Left colon (tissue), 2 donors: Measurements from ENCODE around the gene HES3. TPM values are rescaled to one million over a fixed set of nuclear protein-coding genes. Genes with fewer than 3 reads are reported as not detected.

Experiments used
- ATAC-seq: fragments of 200-7000 bp; cut with Tn5 transposase; one replicate; pipeline ENCODE4 v1.9.1; 2020; ENCODE audit warnings: mild to moderate bottlenecking, moderate library complexity
- DNase-seq, 2 donors: peaks; one replicate each; pipeline ENCODE4 v3.0.0-alpha.2; 2020
- intact Hi-C, 2 donors: fragments of 100-400 bp; cut with DNase I in 1 of 2; cut with micrococcal nuclease in 1 of 2; formaldehyde crosslinking; loops; one replicate each; pipeline versions ENCODE4 v1.11.2 to v1.14.0; 2022; cut with DNase I, micrococcal nuclease
- long read RNA-seq: library from polyadenylated mRNA; unstranded; transcript quantifications from one replicate; pipeline ENCODE4 v2.0.0, GENCODE V29; 2021
- total RNA-seq, 2 donors: library from RNA; stranded (reverse); fragmentation: NEBNext Ultra II Directional; extraction: Animal tissue kit (Norgen Biotek cat#: 25700); gene quantifications; one replicate each; pipeline ENCODE4 v1.2.1, GENCODE V29; 2021
- donor health status: DM: no; HTN: no; CAD: no.
- donor health status: DM: yes; HTN: yes; CAD: no.

Gene HES3, protein sequence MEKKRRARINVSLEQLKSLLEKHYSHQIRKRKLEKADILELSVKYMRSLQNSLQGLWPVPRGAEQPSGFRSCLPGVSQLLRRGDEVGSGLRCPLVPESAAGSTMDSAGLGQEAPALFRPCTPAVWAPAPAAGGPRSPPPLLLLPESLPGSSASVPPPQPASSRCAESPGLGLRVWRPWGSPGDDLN
- not detected for total RNA-seq
- long read RNA-seq: 0 reads

DNA sequence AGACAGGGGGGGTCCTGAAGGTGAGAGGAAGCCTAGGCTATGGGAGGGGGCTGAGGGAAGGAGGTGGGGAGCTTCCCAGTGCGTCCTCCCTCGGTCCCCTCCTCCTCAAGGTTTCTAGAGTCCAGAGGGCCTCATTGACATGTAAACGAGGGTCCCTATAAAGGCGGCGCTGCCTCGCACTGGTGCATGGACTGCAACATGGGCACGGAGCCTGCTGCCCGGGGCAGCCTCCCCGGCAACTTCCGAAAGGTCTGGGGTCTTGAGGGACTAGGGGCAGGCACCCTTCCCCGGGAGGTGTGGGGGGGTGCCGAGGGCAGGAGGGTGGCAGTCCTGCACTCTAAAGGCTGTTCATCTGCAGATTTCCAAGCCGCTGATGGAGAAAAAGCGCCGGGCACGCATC lies at the start of gene HES3:
Gene HES3 (plus strand): TSS at position 187 of the 400 bp plus-strand sequence. CDS start 187 bp downstream, at position 374.
- ATAC-seq (no peak), DNase-seq (no peak)
- intact Hi-C loops: loop anchor here in 1 of 2 donors (10.0 kb wide), 1 partner anchor 161 kb away; no protein-coding TSS in a partner anchor

- intact Hi-C loops: no loop called here
- ATAC-seq: no peak
- DNase-seq: no peak
Measured at GRCh38 chr1:6197746-6198427, 46.1 kb upstream of the HES3 start.

GRCh38 chr1:6198646-6199297 lies 45.2 kb upstream of the HES3 start:
- no peak for DNase-seq
- peak; percentile 40 for ATAC-seq
- intact Hi-C loops: no loop called here

GRCh38 chr1:6199298-6200187 lies 44.4 kb upstream of the HES3 start, which contains the start of gene RPL22:
Gene RPL22 (minus strand): TSS chr1:6199595. CDS start chr1:6199573, 22 bp downstream.
- peak; percentile 99 for DNase-seq
- peak; percentile 98 for ATAC-seq
- intact Hi-C loops: no loop called here

DNA sequence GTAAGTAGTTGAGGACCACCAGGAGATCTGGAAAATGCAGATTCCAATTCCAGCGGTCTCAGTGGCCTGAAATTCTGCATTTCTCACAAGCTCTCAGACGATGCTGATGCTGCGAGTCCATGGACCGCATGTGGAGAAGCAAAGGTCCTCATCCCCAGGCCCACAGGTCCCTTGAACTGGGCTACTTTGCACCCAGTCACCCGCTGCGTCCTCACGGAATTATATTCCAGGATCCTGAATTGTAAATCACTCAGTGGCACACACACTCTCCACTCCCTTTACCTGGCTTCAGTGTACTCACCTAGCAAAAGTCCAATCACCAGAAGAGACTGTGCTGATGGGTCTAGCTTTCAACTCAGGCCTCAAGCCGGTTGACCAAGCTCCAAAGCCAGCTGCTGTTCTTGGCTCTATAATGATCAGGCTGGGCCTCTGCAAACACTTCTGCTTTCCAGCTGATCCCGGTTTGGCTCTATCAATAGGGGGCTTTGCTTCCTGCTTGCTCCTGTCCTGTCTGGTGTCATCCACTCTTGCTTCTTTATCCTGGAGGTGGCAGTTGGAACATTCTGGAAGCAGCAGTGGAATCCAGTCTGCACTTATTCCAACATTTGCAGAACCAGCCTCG lies 43.7 kb upstream of the HES3 start:
- DNase-seq: no peak
- ATAC-seq: no peak
- intact Hi-C loops: no loop called here

DNA sequence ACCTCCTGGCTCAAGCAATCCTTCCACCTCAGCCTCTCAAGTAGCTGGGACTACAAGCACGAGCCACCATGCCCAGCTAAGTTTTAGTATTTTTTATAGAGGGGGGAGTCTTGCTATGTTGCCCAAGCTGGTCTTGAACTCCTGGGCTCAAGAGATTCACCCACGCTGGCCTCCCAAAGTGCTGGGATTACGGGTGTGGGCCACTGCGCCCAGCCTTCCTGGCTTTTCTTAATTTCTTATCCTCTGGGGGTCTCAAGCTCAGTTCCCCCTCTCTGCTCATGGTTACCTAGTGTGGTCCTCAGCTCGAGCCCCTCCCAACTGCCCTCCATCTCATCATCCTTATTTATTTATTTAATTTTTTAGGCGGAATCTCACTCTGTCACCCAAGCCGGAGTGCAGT lies 41.7 kb upstream of the HES3 start:
- intact Hi-C loops: no loop called here

DNA sequence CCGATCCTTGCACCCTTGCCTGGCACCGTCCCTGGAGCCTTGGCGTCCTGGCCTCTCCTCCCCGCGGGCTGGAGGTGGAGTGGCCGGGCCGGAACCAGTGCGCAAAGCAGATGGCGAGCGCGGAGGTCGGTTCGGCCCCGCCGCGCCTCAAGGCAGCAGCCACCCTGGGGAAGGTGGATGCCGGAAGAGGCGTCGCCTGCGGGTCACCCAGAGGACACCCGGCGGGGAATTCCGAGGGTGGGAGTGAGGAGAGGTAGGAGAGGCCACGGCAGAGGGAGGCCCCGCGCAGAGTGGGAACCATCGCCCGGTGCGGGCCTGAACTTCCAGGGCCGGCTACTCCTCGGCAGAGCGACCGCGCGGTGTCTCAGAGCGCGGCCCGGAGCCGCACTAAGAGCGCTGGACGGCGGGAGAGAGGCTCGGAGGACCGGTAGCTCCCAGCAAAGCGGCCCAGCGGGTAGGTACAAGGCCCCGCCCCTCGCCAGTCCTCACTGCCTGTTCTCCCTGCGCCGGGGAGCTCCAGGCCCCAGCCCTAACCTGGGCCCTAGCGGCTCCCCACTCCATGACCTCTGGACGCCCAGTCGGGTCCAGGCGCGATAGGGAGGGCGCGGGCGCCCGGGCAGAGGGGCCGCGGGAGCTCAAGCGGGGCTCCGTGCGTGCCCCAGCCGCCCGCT lies 38.0 kb upstream of the HES3 start, which contains the start of gene RNF207:
Gene RNF207 (plus strand): TSS at position 271 of the 671 bp plus-strand sequence. CDS start 417 bp downstream, outside the sequence.
- intact Hi-C loops: no loop called here
- ATAC-seq: peak; percentile 81

More for the DNA sequence above, 41.7 kb upstream of the HES3 start:
- DNase-seq: no peak
- ATAC-seq: no peak

DNA sequence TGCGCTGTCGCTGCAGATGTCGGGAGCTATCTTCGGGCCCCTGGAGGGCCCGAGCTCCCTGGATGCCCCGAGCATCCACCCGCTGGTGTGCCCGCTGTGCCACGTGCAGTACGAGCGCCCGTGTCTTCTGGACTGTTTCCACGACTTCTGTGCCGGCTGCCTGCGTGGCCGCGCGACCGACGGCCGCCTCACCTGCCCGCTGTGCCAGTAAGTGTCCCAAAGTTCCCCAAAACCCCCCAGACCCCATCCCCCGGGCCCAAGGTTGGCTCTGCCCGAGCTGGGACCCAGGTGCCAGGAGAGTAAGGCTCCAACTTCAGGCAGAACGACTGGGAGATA lies 37.5 kb upstream of the HES3 start:
- intact Hi-C loops: no loop called here
- ATAC-seq: no peak
- no peak for DNase-seq

More for the DNA sequence above, 38.0 kb upstream of the HES3 start, which contains the start of gene RNF207:
- DNase-seq: peak; percentile 81

DNA sequence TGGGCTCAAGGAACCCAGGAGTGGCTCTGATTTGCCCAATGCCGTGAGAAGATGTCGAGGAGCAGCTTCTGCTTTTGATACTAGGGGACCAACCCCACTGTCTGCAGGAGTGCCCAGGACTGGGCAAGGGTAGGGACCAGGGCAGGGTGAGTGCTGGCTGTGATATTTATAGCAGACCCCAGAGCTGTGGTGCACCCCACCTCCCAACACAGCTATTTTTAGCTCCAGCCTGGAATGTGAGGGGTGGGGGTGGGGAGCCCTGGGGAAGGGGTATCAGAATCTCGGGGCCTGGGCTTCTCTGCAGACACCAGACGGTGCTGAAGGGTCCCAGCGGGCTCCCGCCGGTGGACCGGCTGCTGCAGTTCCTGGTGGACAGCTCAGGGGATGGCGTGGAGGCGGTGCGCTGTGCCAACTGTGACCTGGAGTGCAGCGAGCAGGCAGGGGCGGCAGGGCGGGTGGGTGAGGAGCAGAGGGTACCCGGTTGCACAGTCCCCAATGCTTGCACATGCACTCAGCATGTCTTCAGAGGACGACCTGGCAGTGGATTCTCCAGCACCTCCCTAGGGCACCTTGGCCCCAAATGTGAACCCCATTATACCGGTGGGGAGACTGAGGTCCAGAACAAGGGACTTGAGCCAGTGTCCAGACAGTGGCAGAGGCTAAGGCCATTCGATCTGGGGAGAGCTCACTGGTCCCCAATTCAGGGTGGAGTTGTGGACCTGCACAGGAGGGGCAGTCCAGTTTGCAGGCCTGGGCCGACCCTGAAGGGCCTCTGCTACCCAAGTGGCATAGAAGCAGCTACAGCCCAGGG lies 36.7 kb upstream of the HES3 start:
- no peak for ATAC-seq
- intact Hi-C loops: no loop called here
- DNase-seq: no peak

- intact Hi-C loops: no loop called here
- ATAC-seq: no peak
- no peak for DNase-seq
Measured at GRCh38 chr1:6207921-6208320, 36.1 kb upstream of the HES3 start.

GRCh38 chr1:6208723-6209660 lies 35.0 kb upstream of the HES3 start:
- DNase-seq: peak; percentile 41 to 53
- peak; percentile 60 for ATAC-seq
- intact Hi-C loops: no loop called here

DNA sequence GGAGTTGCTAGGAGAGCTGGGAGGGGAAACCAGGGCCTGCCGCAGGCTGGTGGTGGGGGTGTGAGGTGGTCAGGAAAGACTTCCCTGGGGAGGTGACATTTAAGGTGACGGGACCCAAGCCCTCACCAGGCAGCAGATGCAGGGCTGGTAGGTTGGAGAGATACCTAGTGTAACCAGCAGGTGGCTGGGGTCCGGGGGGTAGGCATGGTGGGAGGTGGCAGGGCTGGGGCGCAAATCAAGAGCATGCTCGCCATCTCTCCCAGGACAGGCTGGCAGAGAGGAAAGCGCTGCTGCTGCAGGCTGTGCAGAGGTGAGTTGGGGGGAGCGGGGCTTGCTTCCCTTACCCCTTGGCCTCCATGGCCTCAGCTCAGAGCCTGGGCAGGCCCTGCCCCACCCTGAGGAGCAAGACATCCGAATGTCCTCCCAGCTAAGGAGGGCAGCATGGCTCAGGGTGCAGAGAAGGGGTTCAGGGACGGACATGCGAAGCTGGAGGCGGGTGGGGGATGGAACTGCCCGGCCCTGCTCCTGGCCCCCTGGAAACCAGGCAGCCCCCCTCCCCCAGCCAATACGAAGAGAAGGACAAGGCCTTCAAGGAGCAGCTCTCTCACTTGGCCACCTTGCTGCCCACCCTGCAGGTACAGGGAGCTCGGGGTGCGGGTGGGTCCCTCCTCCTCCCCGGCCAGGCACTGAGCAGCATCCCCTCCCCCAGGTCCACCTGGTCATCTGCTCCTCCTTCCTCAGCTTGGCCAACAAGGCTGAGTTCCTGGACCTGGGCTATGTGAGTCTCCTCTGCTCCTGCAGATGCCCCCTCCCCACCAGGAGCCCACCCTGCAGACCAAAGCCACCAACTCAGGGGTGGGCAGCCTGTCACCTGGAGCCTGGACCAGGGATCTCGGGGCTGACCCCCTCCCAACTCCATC lies 34.1 kb upstream of the HES3 start:
- DNase-seq (no peak), ATAC-seq (no peak)
- intact Hi-C loops: no loop called here

DNA sequence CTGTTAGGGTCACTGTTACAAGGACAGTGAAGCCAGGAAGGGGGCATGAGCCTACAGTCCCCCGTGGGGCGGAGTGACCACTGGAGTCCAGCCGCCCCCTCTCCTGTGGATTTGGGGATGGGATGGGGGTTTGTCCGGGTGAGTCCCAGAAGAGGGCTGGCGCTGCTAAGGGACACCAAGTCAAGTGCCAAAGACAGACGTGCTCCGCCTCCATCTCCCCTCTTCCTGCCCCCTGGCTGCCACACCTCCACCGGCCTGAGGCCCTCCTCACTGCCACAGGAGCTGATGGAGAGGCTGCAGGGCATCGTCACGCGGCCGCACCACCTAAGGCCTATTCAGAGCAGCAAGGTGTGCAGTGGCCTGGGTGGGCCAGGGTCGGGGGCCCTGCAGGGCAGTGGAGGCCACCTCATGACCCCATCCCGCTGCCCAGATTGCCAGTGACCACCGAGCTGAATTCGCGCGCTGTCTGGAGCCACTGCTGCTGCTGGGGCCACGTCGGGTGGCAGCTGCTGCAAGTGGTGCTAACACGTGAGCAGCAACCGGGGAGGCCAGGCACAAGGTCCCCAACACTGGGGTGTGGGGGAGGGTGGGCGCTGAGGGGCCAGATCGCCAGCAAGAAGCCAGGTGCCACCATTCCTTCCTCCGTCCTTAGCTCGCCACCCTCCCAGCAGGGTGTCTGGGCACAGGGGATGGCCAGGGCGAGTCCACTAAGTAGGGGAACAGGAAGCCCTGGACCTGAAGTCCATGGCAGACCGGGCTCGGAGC lies 33.2 kb upstream of the HES3 start:
- DNase-seq (no peak), ATAC-seq (no peak)
- intact Hi-C loops: no loop called here

- intact Hi-C loops: no loop called here
- ATAC-seq: no peak
- no peak for DNase-seq
Measured at GRCh38 chr1:6211731-6212130, 32.2 kb upstream of the HES3 start.
